ENCODE data around the gene NDUFB10.
"Not testable (repeated sequence)": the region's sequence is repeated elsewhere in the genome, so short reads cannot be mapped to it uniquely, and the experiment has no call there.

NDUFB10 gene

DNA sequence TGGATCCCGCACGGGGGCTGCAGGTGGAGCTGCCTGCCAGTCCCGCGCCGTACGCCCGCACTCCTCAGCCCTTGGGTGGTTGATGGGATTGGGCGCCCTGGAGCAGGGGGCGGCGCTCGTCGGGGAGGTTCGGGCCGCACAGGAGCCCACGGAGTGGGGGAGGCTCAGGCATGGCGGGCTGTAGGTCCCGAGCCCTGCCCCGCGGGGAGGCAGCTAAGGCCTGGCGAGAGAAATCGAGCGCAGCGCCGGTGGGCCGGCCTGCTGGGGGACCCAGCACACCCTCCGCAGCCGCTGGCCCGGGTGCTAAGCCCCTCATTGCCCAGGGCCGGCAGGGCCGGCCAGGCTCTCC is 1.2 kb upstream of the NDUFB10 start:
- H2BK120ac ChIP-seq (ENCODE audit: low read depth, low read length); H4K8ac ChIP-seq (ENCODE audit: low read length); DNase-seq; H3K9ac ChIP-seq (ENCODE audit: low read length); H3K14ac ChIP-seq (ENCODE audit: low read length in 2 of 2); H2AFZ ChIP-seq (ENCODE audit: low read depth, low read length); H3K18ac ChIP-seq (ENCODE audit: low read depth in 1 of 2, low read length in 2 of 2); H3K4me3 ChIP-seq (ENCODE audit: insufficient read depth in 1 of 2, low read depth in 1 of 2, low read length in 2 of 2); H3K27ac ChIP-seq (ENCODE audit: low read length, poor library complexity, severe bottlenecking); H3K9me3 ChIP-seq (ENCODE audit: control insufficient read depth, low read length); H4K91ac ChIP-seq (ENCODE audit: low read length); H3K79me1 ChIP-seq (replicated peaks; ENCODE audit: low read length, poor library complexity, severe bottlenecking); H2BK5ac ChIP-seq (ENCODE audit: low read depth, low read length, poor library complexity, severe bottlenecking); H3K4ac ChIP-seq (ENCODE audit: low read depth in 1 of 2, low read length in 2 of 2); H2BK15ac ChIP-seq (ENCODE audit: low read depth, poor library complexity, severe bottlenecking); H2AK5ac ChIP-seq (ENCODE audit: low read length, severe bottlenecking); H3K4me2 ChIP-seq (ENCODE audit: low read length, poor library complexity, severe bottlenecking); H3K23ac ChIP-seq (ENCODE audit: low read length in 2 of 2); H2BK12ac ChIP-seq (ENCODE audit: low read length in 2 of 2); H3K27me3 ChIP-seq (ENCODE audit: control insufficient read depth in 1 of 2, insufficient read depth in 1 of 2, low read length in 2 of 2): not testable (repeated sequence)
- WGBS: 92% methylated on average over 28 of the region's 30 CpGs
- Histone ChIP-seq H3K4me1 (ENCODE audit: control insufficient read depth, insufficient read depth, low read depth, low read length) (peaks cover 29% of the 10 kb centered on the region), H3K36me3 (ENCODE audit: control insufficient read depth in 1 of 2, insufficient read depth in 2 of 2, low read depth in 1 of 2, low read length in 2 of 2) (peaks cover 21 to 24% of the 10 kb centered on the region in 2 experiments)

DNA sequence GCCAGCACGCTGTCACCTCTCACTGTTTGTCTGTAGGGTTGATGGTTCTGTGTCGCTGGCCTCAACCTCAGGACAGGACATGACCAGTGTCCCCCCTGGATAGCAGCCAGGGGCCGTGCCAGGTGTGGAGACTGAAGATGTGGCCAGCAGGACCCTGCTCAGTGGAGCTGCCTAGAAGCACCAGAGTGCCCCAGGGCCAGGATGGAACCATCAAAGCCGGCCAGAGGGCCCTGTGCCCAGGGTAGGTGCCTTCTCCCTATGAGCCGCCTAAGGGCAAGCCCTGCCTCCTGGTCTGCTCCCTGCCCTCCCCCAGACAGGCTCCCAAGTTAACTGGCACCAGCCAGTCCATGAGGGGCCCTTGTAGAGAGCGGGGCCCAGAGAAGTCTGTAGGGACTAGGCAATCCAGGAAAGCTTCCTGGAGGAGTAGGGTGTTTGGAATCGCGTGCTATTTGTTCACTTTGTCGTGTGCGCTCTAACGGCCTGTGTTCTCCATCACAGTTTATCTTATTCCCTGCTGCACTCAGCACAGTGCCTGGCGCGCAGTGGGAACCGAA is 546 bp upstream of the NDUFB10 start:
- peak overlapping the region; percentile 64 for H4K91ac ChIP-seq (ENCODE audit: low read length)
- no peak overlapping the region for H3K14ac ChIP-seq (ENCODE audit: low read length in 2 of 2)
- no peak overlapping the region for H3K23ac ChIP-seq (ENCODE audit: low read length in 2 of 2)
- H4K8ac ChIP-seq (ENCODE audit: low read length): peak overlapping the region; percentile 94
- peak overlapping the region in 1 of 2 experiments; percentile 72 for H2BK12ac ChIP-seq (ENCODE audit: low read length in 2 of 2)
- H3K4ac ChIP-seq (ENCODE audit: low read depth in 1 of 2, low read length in 2 of 2): no peak overlapping the region
- DNase-seq: no peak
- H3K79me1 ChIP-seq (replicated peaks; ENCODE audit: low read length, poor library complexity, severe bottlenecking): no peaks in the 10 kb centered on the region
- peak overlapping the region; percentile 44 for H2AK5ac ChIP-seq (ENCODE audit: low read length, severe bottlenecking)
- peak overlapping the region; percentile 11 to 86 for H3K18ac ChIP-seq (ENCODE audit: low read depth in 1 of 2, low read length in 2 of 2)
- H3K36me3 ChIP-seq (ENCODE audit: control insufficient read depth in 1 of 2, insufficient read depth in 2 of 2, low read depth in 1 of 2, low read length in 2 of 2): peaks cover 23 to 31% of the 10 kb centered on the region in 2 experiments
- no peak overlapping the region for H3K27ac ChIP-seq (ENCODE audit: low read length, poor library complexity, severe bottlenecking)
- H2BK15ac ChIP-seq (ENCODE audit: low read depth, poor library complexity, severe bottlenecking): peak overlapping the region; percentile 44
- H3K4me3 ChIP-seq (ENCODE audit: insufficient read depth in 1 of 2, low read depth in 1 of 2, low read length in 2 of 2): peak overlapping the region; percentile 20 to 90
- peak overlapping the region; percentile 85 for H3K4me2 ChIP-seq (ENCODE audit: low read length, poor library complexity, severe bottlenecking)
- H3K4me1 ChIP-seq (ENCODE audit: control insufficient read depth, insufficient read depth, low read depth, low read length): peaks cover 27% of the 10 kb centered on the region
- peak overlapping the region; percentile 93 for H3K9ac ChIP-seq (ENCODE audit: low read length)
- H3K9me3 ChIP-seq (ENCODE audit: control insufficient read depth, low read length): peaks cover 3% of the 10 kb centered on the region
- H3K27me3 ChIP-seq (ENCODE audit: control insufficient read depth in 1 of 2, insufficient read depth in 1 of 2, low read length in 2 of 2): peaks cover 0 to 3% of the 10 kb centered on the region in 2 experiments
- peak overlapping the region; percentile 27 for H2BK120ac ChIP-seq (ENCODE audit: low read depth, low read length)
- no peak overlapping the region for H2BK5ac ChIP-seq (ENCODE audit: low read depth, low read length, poor library complexity, severe bottlenecking)
- H2AFZ ChIP-seq (ENCODE audit: low read depth, low read length): no peak overlapping the region
- 62% methylated on average over 13 of the region's 14 CpGs for WGBS

DNA sequence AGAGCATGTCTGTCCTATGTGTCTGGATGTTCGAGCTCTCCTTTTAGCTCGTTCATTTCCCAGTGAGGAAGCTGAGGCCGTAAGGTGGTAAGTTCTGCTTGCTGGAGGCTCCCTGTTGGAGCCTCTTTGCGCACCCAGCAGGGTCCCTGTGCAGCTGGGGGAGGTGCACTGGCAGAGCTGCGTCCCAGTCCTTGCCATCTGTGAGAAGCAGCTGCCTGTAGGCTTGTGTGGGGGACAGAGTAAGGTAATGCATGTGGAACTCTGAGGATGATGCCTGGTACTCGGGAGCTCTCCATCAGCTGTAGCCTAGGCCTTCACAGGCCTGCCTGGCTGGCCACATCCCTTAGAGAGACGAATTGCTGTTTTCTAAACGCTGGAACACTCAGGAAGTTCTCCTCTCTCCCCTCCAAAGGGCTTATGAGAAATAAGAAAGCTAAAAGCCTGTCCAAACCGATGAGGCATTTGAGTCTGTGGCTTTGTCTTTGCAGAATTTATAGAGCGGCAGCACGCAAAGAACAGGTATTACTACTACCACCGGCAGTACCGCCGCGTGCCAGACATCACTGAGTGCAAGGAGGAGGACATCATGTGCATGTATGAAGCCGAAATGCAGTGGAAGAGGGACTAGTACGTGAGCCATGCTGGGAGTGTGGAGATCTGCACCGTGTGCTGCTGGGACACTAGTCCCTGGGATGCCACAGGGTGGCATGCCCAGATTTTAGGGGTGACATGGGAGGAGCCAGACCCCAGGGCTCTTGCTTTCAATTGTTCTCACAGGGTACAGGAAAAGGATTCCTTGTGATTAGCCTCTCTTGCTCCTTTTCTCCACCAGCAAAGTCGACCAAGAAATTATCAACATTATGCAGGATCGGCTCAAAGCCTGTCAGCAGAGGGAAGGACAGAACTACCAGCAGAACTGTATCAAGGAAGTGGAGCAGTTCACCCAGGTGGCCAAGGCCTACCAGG is 1.6 kb downstream of the NDUFB10 start:
- H3K27ac ChIP-seq (ENCODE audit: low read length, poor library complexity, severe bottlenecking): peak overlapping the region; percentile 34
- H2AK5ac ChIP-seq (ENCODE audit: low read length, severe bottlenecking): no peak overlapping the region
- DNase-seq: peak; percentile 58
- no peak overlapping the region for H3K18ac ChIP-seq (ENCODE audit: low read depth in 1 of 2, low read length in 2 of 2)
- H3K23ac ChIP-seq (ENCODE audit: low read length in 2 of 2): peak overlapping the region in 1 of 2 experiments; percentile 66
- H3K4me3 ChIP-seq (ENCODE audit: insufficient read depth in 1 of 2, low read depth in 1 of 2, low read length in 2 of 2): peak overlapping the region in 1 of 2 experiments; percentile 90
- H2BK5ac ChIP-seq (ENCODE audit: low read depth, low read length, poor library complexity, severe bottlenecking): no peak overlapping the region
- no peak overlapping the region for H2AFZ ChIP-seq (ENCODE audit: low read depth, low read length)
- no peak overlapping the region for H2BK120ac ChIP-seq (ENCODE audit: low read depth, low read length)
- peak overlapping the region; percentile 45 for H4K8ac ChIP-seq (ENCODE audit: low read length)
- no peak overlapping the region for H3K14ac ChIP-seq (ENCODE audit: low read length in 2 of 2)
- H3K9ac ChIP-seq (ENCODE audit: low read length): peak overlapping the region; percentile 93
- no peak overlapping the region for H3K4ac ChIP-seq (ENCODE audit: low read depth in 1 of 2, low read length in 2 of 2)
- peaks cover 2% of the 10 kb centered on the region for H3K79me1 ChIP-seq (replicated peaks; ENCODE audit: low read length, poor library complexity, severe bottlenecking)
- no peak overlapping the region for H2BK15ac ChIP-seq (ENCODE audit: low read depth, poor library complexity, severe bottlenecking)
- WGBS: 47% methylated on average over 20 of the region's 20 CpGs
- H2BK12ac ChIP-seq (ENCODE audit: low read length in 2 of 2): no peak overlapping the region
- peak overlapping the region; percentile 85 for H3K4me2 ChIP-seq (ENCODE audit: low read length, poor library complexity, severe bottlenecking)
- peaks cover 23 to 34% of the 10 kb centered on the region in 2 experiments for H3K36me3 ChIP-seq (ENCODE audit: control insufficient read depth in 1 of 2, insufficient read depth in 2 of 2, low read depth in 1 of 2, low read length in 2 of 2)
- peaks cover 0 to 3% of the 10 kb centered on the region in 2 experiments for H3K27me3 ChIP-seq (ENCODE audit: control insufficient read depth in 1 of 2, insufficient read depth in 1 of 2, low read length in 2 of 2)
- peaks cover 31% of the 10 kb centered on the region for H3K4me1 ChIP-seq (ENCODE audit: control insufficient read depth, insufficient read depth, low read depth, low read length)
- no peak overlapping the region for H4K91ac ChIP-seq (ENCODE audit: low read length)
- peaks cover 4% of the 10 kb centered on the region for H3K9me3 ChIP-seq (ENCODE audit: control insufficient read depth, low read length)

DNA sequence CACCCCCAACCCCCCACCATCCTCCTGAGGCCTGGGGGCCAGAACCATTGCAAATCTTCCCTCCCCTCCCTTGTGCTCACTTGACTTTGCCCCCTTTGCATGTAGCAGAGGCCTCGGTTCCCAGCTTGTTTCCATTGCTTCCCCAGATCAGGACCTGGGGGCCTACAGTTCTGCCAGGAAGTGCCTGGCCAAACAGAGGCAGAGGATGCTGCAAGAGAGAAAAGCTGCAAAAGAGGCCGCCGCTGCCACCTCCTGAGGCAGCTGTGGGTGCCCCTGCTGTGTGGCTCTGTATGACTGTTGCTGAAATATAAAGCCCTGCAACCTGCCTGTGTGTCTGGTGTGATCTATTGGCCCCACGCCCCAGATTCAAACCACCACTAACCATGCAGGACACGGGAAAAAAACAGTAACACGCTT is 2.3 kb downstream of the NDUFB10 start:
- Histone ChIP-seq H3K4ac (ENCODE audit: low read depth in 1 of 2, low read length in 2 of 2) (no peak overlapping the region), H3K9me3 (ENCODE audit: control insufficient read depth, low read length) (peaks cover 4% of the 10 kb centered on the region), H3K36me3 (ENCODE audit: control insufficient read depth in 1 of 2, insufficient read depth in 2 of 2, low read depth in 1 of 2, low read length in 2 of 2) (peaks cover 26 to 34% of the 10 kb centered on the region in 2 experiments), H3K9ac (ENCODE audit: low read length) (no peak overlapping the region), H3K4me1 (ENCODE audit: control insufficient read depth, insufficient read depth, low read depth, low read length) (peaks cover 32% of the 10 kb centered on the region), H3K79me1 (replicated peaks; ENCODE audit: low read length, poor library complexity, severe bottlenecking) (peaks cover 3% of the 10 kb centered on the region), H4K91ac (ENCODE audit: low read length) (no peak overlapping the region), H2BK15ac (ENCODE audit: low read depth, poor library complexity, severe bottlenecking) (no peak overlapping the region), H2BK120ac (ENCODE audit: low read depth, low read length) (no peak overlapping the region), H2BK5ac (ENCODE audit: low read depth, low read length, poor library complexity, severe bottlenecking) (no peak overlapping the region), H2AFZ (ENCODE audit: low read depth, low read length) (no peak overlapping the region), H4K8ac (ENCODE audit: low read length) (no peak overlapping the region), H3K27me3 (ENCODE audit: control insufficient read depth in 1 of 2, insufficient read depth in 1 of 2, low read length in 2 of 2) (no peaks in the 10 kb centered on the region), H2AK5ac (ENCODE audit: low read length, severe bottlenecking) (no peak overlapping the region), H3K18ac (ENCODE audit: low read depth in 1 of 2, low read length in 2 of 2) (no peak overlapping the region), H3K23ac (ENCODE audit: low read length in 2 of 2) (no peak overlapping the region), H3K27ac (ENCODE audit: low read length, poor library complexity, severe bottlenecking) (peak overlapping the region; percentile 2), H3K4me2 (ENCODE audit: low read length, poor library complexity, severe bottlenecking) (no peak overlapping the region), H2BK12ac (ENCODE audit: low read length in 2 of 2) (no peak overlapping the region), H3K4me3 (ENCODE audit: insufficient read depth in 1 of 2, low read depth in 1 of 2, low read length in 2 of 2) (no peak overlapping the region), H3K14ac (ENCODE audit: low read length in 2 of 2) (no peak overlapping the region)
- no peak for DNase-seq
- 40% methylated on average over 4 of the region's 6 CpGs for WGBS
